Omental fat pad (tissue), 4 donors: ENCODE results near the gene GREB1L. TPM values are rescaled to one million over a fixed set of nuclear protein-coding genes. Genes with fewer than 3 reads are reported as not detected.
"Not testable (repeated sequence)": the region's sequence is repeated elsewhere in the genome, so short reads cannot be mapped to it uniquely, and the experiment has no call there.

Experiments used
- ATAC-seq: fragments of 150-250 bp; one replicate; pipeline ENCODE4 v1.9.1; 2016; ENCODE audit warnings: mild to moderate bottlenecking, moderate library complexity; ENCODE audit not compliant: low FRiP score
- DNase-seq: peaks from one replicate; pipeline ENCODE4 v3.0.0-alpha.2; 2019; ENCODE audit warnings: low spot score
- CTCF ChIP-seq, 3 donors: fragments of 450-650 bp; IDR thresholded peaks; one replicate each; pipeline ENCODE4 v1.5.1; 2016 to 2017; ENCODE audit warnings: antibody characterized with exemption in 3 of 3, mild to moderate bottlenecking in 3 of 3, moderate library complexity in 2 of 3
- total RNA-seq, 4 donors: library from RNA; depleted of rRNA; stranded (reverse); fragments of >200 nt; gene quantifications; one replicate each; pipeline ENCODE4 v1.1.0, GENCODE V29; 2016

GREB1L gene
- total RNA-seq, 4 donors from 2014 or later: 6.0 to 29.5 (median 21.7) TPM

GRCh38 chr18:21272016-21272579, 30.1 kb downstream of the GREB1L start:
- no peak for TF ChIP-seq CTCF (IDR thresholded peaks at IDR 0.05)
- no peak for ATAC-seq
- no peak for DNase-seq

DNA sequence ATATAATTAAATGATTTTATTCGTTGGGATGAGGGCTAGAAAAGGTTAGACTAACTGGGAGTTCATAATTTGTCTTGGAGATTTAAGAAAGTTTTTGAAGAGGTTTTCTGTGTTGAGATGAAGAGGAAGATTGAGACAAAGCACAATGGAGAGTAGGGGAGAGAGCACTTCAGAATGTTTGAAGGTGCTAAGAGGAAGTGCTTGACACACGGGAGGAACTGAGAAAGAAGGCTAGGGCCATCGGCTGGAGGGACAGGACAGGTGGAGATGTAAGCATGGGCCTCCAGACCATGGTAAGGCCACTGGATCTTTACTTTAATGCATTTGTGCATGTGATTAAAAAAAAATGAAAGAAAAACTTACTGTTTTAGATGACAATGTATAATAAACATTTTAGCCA, 31.5 kb downstream of the GREB1L start:
- ATAC-seq (no peak), DNase-seq (no peak)
- TF ChIP-seq CTCF (IDR thresholded peaks at IDR 0.05): no peak

DNA sequence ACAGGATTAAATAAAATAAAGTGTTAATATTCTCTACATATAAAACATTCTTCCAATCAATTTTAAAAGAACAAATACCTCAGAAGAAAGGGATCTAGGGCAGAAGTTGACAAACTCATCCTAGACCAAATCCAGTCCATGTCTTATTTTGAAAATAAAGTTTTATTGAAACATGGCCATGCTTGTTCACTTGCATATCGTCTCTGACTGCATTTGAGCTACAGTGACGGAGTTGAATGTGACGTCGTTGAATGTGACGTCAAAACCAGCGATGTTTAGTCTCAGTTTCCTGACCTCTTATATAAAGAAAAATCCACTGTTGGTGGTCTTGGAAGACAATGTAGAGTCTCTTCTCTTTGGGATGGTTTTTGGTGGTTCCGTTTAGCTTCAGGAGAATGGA, 33.6 kb downstream of the GREB1L start:
- no peak for TF ChIP-seq CTCF (IDR thresholded peaks at IDR 0.05)
- DNase-seq (no peak), ATAC-seq (no peak)

- ATAC-seq: no peak
- DNase-seq: no peak
- no peak for TF ChIP-seq CTCF (IDR thresholded peaks at IDR 0.05)
Measured at GRCh38 chr18:21277578-21277977, 35.5 kb downstream of the GREB1L start.

DNA sequence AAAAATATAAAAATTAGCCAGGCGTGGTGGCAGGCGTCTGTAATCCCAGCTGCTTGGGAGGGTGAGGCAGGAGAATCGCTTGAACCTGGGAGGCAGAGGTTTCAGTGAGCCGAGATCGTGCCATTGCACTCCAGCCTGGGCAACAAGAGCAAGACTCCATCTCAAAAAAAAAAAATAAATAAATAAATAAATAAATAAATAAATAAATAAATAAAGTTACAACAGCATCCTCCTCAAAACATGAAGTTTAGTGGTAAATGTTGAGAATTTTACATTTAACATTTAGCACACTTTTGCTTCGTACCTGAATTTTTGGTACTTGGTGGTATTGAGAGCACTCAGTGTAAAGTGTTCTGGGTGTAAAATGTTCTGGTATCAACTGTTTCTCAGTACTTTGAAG, 36.2 kb downstream of the GREB1L start:
- not testable (repeated sequence) for DNase-seq, ATAC-seq

DNA sequence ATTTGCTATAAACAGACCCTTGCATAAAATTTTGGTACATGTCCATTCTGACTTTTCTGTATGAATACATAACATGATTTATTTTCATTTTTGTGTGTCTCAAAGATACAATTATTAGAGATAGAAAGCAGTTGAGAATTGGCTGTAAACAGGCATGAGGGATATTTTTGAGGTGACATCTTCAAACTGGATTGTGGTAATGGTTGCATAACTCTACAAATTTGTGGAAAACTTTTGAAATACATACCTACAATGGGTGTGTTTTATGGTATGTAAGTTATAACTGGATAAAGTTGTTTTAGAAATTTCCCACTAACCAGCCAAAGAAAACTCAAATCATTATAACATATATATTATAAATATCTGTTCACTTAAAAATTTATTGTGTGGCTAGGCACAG, 39.6 kb downstream of the GREB1L start:
- ATAC-seq: no peak
- no peak for TF ChIP-seq CTCF (IDR thresholded peaks at IDR 0.05)
- no peak for DNase-seq

- DNase-seq (no peak), ATAC-seq (no peak)
- TF ChIP-seq CTCF (IDR thresholded peaks at IDR 0.05): no peak
Measured at GRCh38 chr18:21284540-21284939, 42.5 kb downstream of the GREB1L start.

DNA sequence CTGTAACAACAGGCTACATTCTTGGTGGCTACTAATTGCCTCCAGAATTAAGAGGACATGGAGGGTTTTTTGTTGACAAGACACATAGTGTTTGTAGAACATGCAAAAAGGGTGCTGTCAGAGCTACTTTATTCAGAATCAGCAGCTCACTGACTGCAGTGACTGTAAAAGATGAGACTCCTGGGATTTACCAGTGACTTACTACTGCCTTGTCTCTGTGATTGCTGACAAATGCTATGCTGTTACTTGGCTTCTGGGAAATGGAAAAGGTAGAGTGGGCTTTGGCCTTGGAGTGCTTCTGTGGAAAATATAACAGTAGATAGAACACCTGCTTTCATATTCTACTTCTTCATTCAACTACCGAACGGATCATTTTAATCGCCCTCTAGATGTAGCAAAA, 47.8 kb downstream of the GREB1L start:
- no peak for TF ChIP-seq CTCF (IDR thresholded peaks at IDR 0.05)
- no peak for ATAC-seq
- no peak for DNase-seq
